Gastrocnemius medialis (tissue), 4 donors: ENCODE data around the gene HDAC4. TPM values are rescaled to one million over a fixed set of nuclear protein-coding genes. Genes with fewer than 3 reads are reported as not detected.

Experiments
- ATAC-seq, 2 donors: fragments of 150-250 bp; one replicate each; pipeline ENCODE4 v1.9.1; 2016
- DNase-seq, 2 donors: peaks; one replicate each; pipeline ENCODE4 v3.0.0-alpha.2; 2019
- H3K27ac ChIP-seq, 4 donors: fragments of 200-600 bp; sonication (generic); 1 replicate in 1 of 4; 2 replicates in 3 of 4; pipeline ENCODE4 v1.5.1; 2016 to 2018; ENCODE audit warnings: mild to moderate bottlenecking in 2 of 4, moderate library complexity in 1 of 4
- H3K27me3 ChIP-seq, 3 donors: fragments of 200-600 bp; sonication (generic) in 2 of 3; 1 replicate in 1 of 3; 2 replicates in 2 of 3; pipeline versions ENCODE4 v1.5.1 to v1.6.0; 2016 to 2019; ENCODE audit warnings: mild to moderate bottlenecking in 1 of 3, moderate library complexity in 1 of 3
- H3K36me3 ChIP-seq, 2 donors: fragments of 200-600 bp; sonication (generic) in 1 of 2; one replicate each; pipeline ENCODE4 v1.5.1; 2017 to 2018
- H3K4me1 ChIP-seq, 2 donors: fragments of 200-600 bp; sonication (generic) in 1 of 2; one replicate each; pipeline ENCODE4 v1.5.1; 2016 to 2017; ENCODE audit warnings: mild to moderate bottlenecking in 2 of 2
- H3K4me3 ChIP-seq, 4 donors: fragments of 200-600 bp; sonication (generic) in 3 of 4; 1 replicate in 1 of 4; 2 replicates in 3 of 4; pipeline ENCODE4 v1.5.1; 2016 to 2019; ENCODE audit warnings: mild to moderate bottlenecking in 2 of 4
- H3K9me3 ChIP-seq, 3 donors: fragments of 200-600 bp; sonication (generic) in 2 of 3; 1 replicate in 1 of 3; 2 replicates in 2 of 3; pipeline ENCODE4 v1.5.1; 2016 to 2019
- CTCF ChIP-seq, 5 experiments: fragments of 450-650 bp in 3 of 5; fragments of 200-600 bp in 2 of 5; sonication (generic) in 2 of 5; IDR thresholded peaks in 4 of 5; conservative IDR thresholded peaks in 1 of 5; 1 replicate in 4 of 5; 2 replicates in 1 of 5; pipeline ENCODE4 v1.5.1; 2016 to 2019; ENCODE audit warnings: antibody characterized with exemption in 5 of 5, mild to moderate bottlenecking in 3 of 5, moderate library complexity in 3 of 5
- POLR2A ChIP-seq, 2 donors: fragments of 450-650 bp; IDR thresholded peaks; one replicate each; pipeline ENCODE4 v1.6.1; 2017; ENCODE audit warnings: antibody characterized with exemption in 2 of 2, mild to moderate bottlenecking in 2 of 2, moderate library complexity in 2 of 2
- in situ Hi-C, 4 donors: fragments of 200-750 bp; cut with MboI; loops; one replicate each; pipeline versions ENCODE4 v1.15.0 to v1.8.0; 2017; ENCODE audit warnings: low sequenced_read_pairs in 4 of 4
- intact Hi-C: fragments of 100-400 bp; cut with DNase I; formaldehyde crosslinking; loops from one replicate; pipeline ENCODE4 v1.15.1; 2023; ENCODE audit warnings: low total_unique reads
- total RNA-seq, 4 donors: library from RNA; depleted of rRNA; stranded (reverse); fragments of >200 nt; gene quantifications; one replicate each; pipeline versions ENCODE4 v1.1.0 to v1.2.3, GENCODE V29; 2016

Gene HDAC4
- total RNA-seq, 4 donors from 2014 or later: 23.6 to 257 (median 119) TPM

- DNase-seq: no peak
- Histone ChIP-seq H3K4me1 (no peaks in the 10 kb centered on the region), H3K27me3 (no peaks in the 10 kb centered on the region), H3K4me3 (no peak overlapping the region), H3K27ac (no peak overlapping the region), H3K9me3 (no peaks in the 10 kb centered on the region), H3K36me3 (peaks cover 0 to 56% of the 10 kb centered on the region in 2 donors)
- intact Hi-C loops (no loop called here), in situ Hi-C loops (no loop called here)
- TF ChIP-seq CTCF (IDR thresholded peaks at IDR 0.05 in 4 of 5, conservative IDR thresholded peaks at IDR 0.05 in 1 of 5): no peak
- ATAC-seq: no peak
Measured at GRCh38 chr2:239056611-239057010, 344.2 kb downstream of the HDAC4 start.

GRCh38 chr2:239055756-239056493 lies 344.9 kb downstream of the HDAC4 start:
- Histone ChIP-seq H3K9me3 (no peaks in the 10 kb centered on the region), H3K4me1 (no peaks in the 10 kb centered on the region), H3K36me3 (peaks cover 0 to 56% of the 10 kb centered on the region in 2 donors), H3K4me3 (no peak overlapping the region), H3K27ac (no peak overlapping the region), H3K27me3 (no peaks in the 10 kb centered on the region)
- intact Hi-C loops (no loop called here), in situ Hi-C loops (no loop called here)
- no peak for DNase-seq
- ATAC-seq: no peak
- no peak for TF ChIP-seq POLR2A (IDR thresholded peaks at IDR 0.05)
- TF ChIP-seq CTCF (IDR thresholded peaks at IDR 0.05 in 4 of 5, conservative IDR thresholded peaks at IDR 0.05 in 1 of 5): no peak

GRCh38 chr2:239054921-239055320 lies 345.9 kb downstream of the HDAC4 start:
- TF ChIP-seq POLR2A (IDR thresholded peaks at IDR 0.05): no peak
- TF ChIP-seq CTCF (IDR thresholded peaks at IDR 0.05 in 4 of 5, conservative IDR thresholded peaks at IDR 0.05 in 1 of 5): no peak
- Histone ChIP-seq H3K9me3 (no peaks in the 10 kb centered on the region), H3K27me3 (no peaks in the 10 kb centered on the region), H3K36me3 (peaks cover 0 to 66% of the 10 kb centered on the region in 2 donors), H3K27ac (no peak overlapping the region), H3K4me3 (no peak overlapping the region), H3K4me1 (no peaks in the 10 kb centered on the region)
- DNase-seq: no peak
- in situ Hi-C loops (no loop called here), intact Hi-C loops (no loop called here)
- ATAC-seq: no peak

- H3K27me3 ChIP-seq: no peaks in the 10 kb centered on the region
- no peaks in the 10 kb centered on the region for H3K9me3 ChIP-seq
- no peak for TF ChIP-seq POLR2A (IDR thresholded peaks at IDR 0.05)
- TF ChIP-seq CTCF (IDR thresholded peaks at IDR 0.05 in 4 of 5, conservative IDR thresholded peaks at IDR 0.05 in 1 of 5): no peak
- H3K4me1 ChIP-seq: no peaks in the 10 kb centered on the region
- no peak overlapping the region for H3K4me3 ChIP-seq
- no peak for ATAC-seq
- H3K27ac ChIP-seq: no peak overlapping the region
- no peak for DNase-seq
- intact Hi-C loops (no loop called here), in situ Hi-C loops (no loop called here)
- H3K36me3 ChIP-seq: peaks cover 0 to 67% of the 10 kb centered on the region in 2 donors
Measured at GRCh38 chr2:239053801-239054503, 346.9 kb downstream of the HDAC4 start.
